ENCODE data around the gene NES.

DNA sequence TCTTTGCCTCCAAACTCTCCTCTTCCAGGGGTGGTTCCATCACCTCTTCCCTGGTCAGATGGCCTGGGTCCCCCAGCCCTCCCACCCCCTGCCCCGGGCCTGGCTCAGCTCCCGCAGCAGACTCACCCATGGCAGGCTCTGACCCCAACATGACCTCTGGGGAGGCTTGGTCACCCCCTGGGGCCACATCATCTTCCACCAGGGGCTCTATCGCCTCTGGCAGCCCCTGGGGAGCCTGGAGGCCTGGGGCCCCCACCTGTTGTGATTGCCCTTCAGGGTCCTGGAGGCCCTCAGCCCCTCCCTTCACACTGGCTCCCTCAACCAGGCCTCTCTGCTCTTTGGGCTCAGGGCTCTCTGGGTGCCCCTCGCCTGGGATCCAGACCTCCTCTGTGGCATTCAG, 6.4 kb downstream of the NES start:
- TF ChIP-seq POLR2A (IDR thresholded peaks at IDR 0.05; ENCODE audit: borderline replicate concordance, extremely low read depth, insufficient read depth, insufficient read length) (no peak), POLR2AphosphoS5 (IDR thresholded peaks at IDR 0.05; ENCODE audit: low read depth, low read length) (no peak)
- TF ChIP-seq, protein P1, sequence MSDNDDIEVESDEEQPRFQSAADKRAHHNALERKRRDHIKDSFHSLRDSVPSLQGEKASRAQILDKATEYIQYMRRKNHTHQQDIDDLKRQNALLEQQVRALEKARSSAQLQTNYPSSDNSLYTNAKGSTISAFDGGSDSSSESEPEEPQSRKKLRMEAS (IDR thresholded peaks at IDR 0.05): no peak
- TF ChIP-seq, protein P2, sequence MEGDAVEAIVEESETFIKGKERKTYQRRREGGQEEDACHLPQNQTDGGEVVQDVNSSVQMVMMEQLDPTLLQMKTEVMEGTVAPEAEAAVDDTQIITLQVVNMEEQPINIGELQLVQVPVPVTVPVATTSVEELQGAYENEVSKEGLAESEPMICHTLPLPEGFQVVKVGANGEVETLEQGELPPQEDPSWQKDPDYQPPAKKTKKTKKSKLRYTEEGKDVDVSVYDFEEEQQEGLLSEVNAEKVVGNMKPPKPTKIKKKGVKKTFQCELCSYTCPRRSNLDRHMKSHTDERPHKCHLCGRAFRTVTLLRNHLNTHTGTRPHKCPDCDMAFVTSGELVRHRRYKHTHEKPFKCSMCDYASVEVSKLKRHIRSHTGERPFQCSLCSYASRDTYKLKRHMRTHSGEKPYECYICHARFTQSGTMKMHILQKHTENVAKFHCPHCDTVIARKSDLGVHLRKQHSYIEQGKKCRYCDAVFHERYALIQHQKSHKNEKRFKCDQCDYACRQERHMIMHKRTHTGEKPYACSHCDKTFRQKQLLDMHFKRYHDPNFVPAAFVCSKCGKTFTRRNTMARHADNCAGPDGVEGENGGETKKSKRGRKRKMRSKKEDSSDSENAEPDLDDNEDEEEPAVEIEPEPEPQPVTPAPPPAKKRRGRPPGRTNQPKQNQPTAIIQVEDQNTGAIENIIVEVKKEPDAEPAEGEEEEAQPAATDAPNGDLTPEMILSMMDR (IDR thresholded peaks at IDR 0.05 in 2 of 3, conservative IDR thresholded peaks at IDR 0.05 in 1 of 3; ENCODE audit: borderline replicate concordance in 1 of 3, insufficient read depth in 1 of 3, low read depth in 2 of 3, low read length in 2 of 3): no peak
